ENCODE measurements around the gene CMIP. TPM values are rescaled to one million over a fixed set of nuclear protein-coding genes. Genes with fewer than 3 reads are reported as not detected.

Gene CMIP
- total RNA-seq, 1 experiment from 2014 or later = 48.2 TPM

DNA sequence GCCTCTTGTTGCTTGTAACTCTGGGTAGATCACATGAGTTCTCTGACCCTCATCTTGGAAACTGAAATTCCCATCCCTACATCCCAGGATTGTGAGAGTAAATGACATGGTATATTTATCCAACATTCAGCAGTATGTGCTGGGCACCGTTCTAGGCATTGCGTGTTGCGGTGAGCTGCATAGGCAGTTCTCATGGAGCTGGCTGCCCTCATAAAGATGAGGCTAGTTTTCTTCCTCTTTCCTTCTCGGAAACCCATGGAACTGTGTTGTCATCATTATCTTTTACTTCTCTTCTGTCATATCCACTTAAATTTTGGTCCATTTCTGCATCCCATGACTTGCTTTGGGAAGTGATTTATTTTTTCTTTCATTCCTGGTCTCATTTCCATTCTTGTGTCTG, 17.2 kb downstream of the CMIP start:
- Histone ChIP-seq H3T11ph (ENCODE audit: low read length) (no peak overlapping the region), H2BK120ac (ENCODE audit: low read depth, low read length, poor library complexity, severe bottlenecking) (no peak overlapping the region), H3K79me2 (ENCODE audit: insufficient read depth, low read length) (peaks cover 39% of the 10 kb centered on the region; the same call in 1 of the 2 replicates), H3K9ac (ENCODE audit: extremely low read depth, insufficient read length, low read length) (no peak overlapping the region), H2BK5ac (ENCODE audit: insufficient read length, low read length) (no peak overlapping the region), H4K5ac (ENCODE audit: insufficient read length, low read depth, low read length) (no peak overlapping the region), H3K9me3 (ENCODE audit: control insufficient read depth, low read depth, low read length) (no peaks in the 10 kb centered on the region), H3K56ac (ENCODE audit: insufficient read length, low read depth, low read length) (no peak overlapping the region), H3K18ac (ENCODE audit: insufficient read length, low read depth, low read length) (no peak overlapping the region), H3K4ac (ENCODE audit: low read depth, low read length) (no peak overlapping the region), H3K27ac (ENCODE audit: insufficient read length, low read depth, low read length) (no peak overlapping the region), H3K4me1 (ENCODE audit: insufficient read depth, low read length) (peaks cover 6% of the 10 kb centered on the region; the same call in 1 of the 2 replicates), H3K14ac (ENCODE audit: insufficient read depth, low read length) (no peak overlapping the region), H3K23me2 (ENCODE audit: insufficient read length, low read depth, low read length, poor library complexity, severe bottlenecking) (no peaks in the 10 kb centered on the region), H2BK20ac (ENCODE audit: low read depth, low read length, poor library complexity, severe bottlenecking) (no peak overlapping the region), H3K23ac (ENCODE audit: insufficient read length, low read depth, low read length) (no peak overlapping the region), H4K91ac (ENCODE audit: insufficient read length, low read depth, low read length) (no peak overlapping the region), H2AFZ (ENCODE audit: low read length) (no peak overlapping the region), H3K79me1 (ENCODE audit: insufficient read depth, low read depth, low read length, poor library complexity, severe bottlenecking) (no peaks in the 10 kb centered on the region), H2AK5ac (ENCODE audit: insufficient read length, low read length) (no peak overlapping the region), H4K20me1 (ENCODE audit: control insufficient read depth, insufficient read depth, insufficient read length) (peaks cover 2% of the 10 kb centered on the region), H3K4me2 (ENCODE audit: insufficient read depth, insufficient read length, low read length) (no peak overlapping the region), H2BK12ac (ENCODE audit: insufficient read length, low read depth, low read length) (no peak overlapping the region), H4K8ac (replicated peaks; ENCODE audit: insufficient read length, low read depth, low read length) (no peak overlapping the region), H3K27me3 (ENCODE audit: insufficient read depth, low read length) (no peaks in the 10 kb centered on the region), H2BK15ac (ENCODE audit: low read depth, low read length) (no peak overlapping the region)
- Mint-ChIP-seq H3K4me1 (peaks cover 36 to 39% of the 10 kb centered on the region in 2 experiments), H3K27me3 (ENCODE audit: low read depth) (no peaks in the 10 kb centered on the region), H3K27ac (no peak overlapping the region), H3K36me3 (ENCODE audit: insufficient read depth in 1 of 3, low read depth in 3 of 3) (peaks cover 11 to 23% (median 21%) of the 10 kb centered on the region in 3 experiments), H3K4me3 (no peak overlapping the region), H3K9me3 (no peaks in the 10 kb centered on the region)
- no peak for DNase-seq
- TF ChIP-seq, protein P1, sequence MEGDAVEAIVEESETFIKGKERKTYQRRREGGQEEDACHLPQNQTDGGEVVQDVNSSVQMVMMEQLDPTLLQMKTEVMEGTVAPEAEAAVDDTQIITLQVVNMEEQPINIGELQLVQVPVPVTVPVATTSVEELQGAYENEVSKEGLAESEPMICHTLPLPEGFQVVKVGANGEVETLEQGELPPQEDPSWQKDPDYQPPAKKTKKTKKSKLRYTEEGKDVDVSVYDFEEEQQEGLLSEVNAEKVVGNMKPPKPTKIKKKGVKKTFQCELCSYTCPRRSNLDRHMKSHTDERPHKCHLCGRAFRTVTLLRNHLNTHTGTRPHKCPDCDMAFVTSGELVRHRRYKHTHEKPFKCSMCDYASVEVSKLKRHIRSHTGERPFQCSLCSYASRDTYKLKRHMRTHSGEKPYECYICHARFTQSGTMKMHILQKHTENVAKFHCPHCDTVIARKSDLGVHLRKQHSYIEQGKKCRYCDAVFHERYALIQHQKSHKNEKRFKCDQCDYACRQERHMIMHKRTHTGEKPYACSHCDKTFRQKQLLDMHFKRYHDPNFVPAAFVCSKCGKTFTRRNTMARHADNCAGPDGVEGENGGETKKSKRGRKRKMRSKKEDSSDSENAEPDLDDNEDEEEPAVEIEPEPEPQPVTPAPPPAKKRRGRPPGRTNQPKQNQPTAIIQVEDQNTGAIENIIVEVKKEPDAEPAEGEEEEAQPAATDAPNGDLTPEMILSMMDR (conservative IDR thresholded peaks at IDR 0.05) = no peak
- WGBS (ENCODE audit: extremely low coverage, insufficient read length, low lambda C conversion rate) = no CpG with 5 or more reads among the region's 4 CpGs

Data from H9 (cell line).